GM23338 (cell line): ENCODE measurements around the gene PRM3. TPM values are rescaled to one million over a fixed set of nuclear protein-coding genes. Genes with fewer than 3 reads are reported as not detected.

Experiments
- ATAC-seq: fragments of 200-7000 bp; cut with Tn5 transposase; 3 replicates; pipeline ENCODE4 v1.9.1; 2020
- DNase-seq: peaks from one replicate; pipeline ENCODE4 v3.0.0-alpha.2; 2015; ENCODE audit warnings: low spot score
- H2AFZ ChIP-seq: fragments of 200-600 bp; sonication (generic); 2 replicates; pipeline ENCODE4 v1.8.0; 2016; ENCODE audit warnings: antibody characterized with exemption, mild to moderate bottlenecking, moderate library complexity
- H3F3A ChIP-seq: fragments of 200-600 bp; sonication (generic); replicated peaks from 2 replicates; pipeline ENCODE4 v1.8.0; 2017; ENCODE audit warnings: antibody characterized with exemption, mixed run types, low read depth
- H3K27ac ChIP-seq: fragments of 200-600 bp; sonication (generic); 2 replicates; pipeline ENCODE4 v1.6.1; 2016; ENCODE audit warnings: low read depth
- H3K27me3 ChIP-seq: fragments of 200-600 bp; sonication (generic); 2 replicates; pipeline ENCODE4 v1.8.0; 2016; ENCODE audit warnings: mild to moderate bottlenecking, mixed run types, moderate library complexity; ENCODE audit not compliant: insufficient read depth
- H3K36me3 ChIP-seq: fragments of 200-600 bp; sonication (generic); 2 replicates; pipeline ENCODE4 v1.8.0; 2016; ENCODE audit warnings: mild to moderate bottlenecking; ENCODE audit not compliant: insufficient read depth
- H3K4me1 ChIP-seq: fragments of 200-600 bp; sonication (generic); 2 replicates; pipeline ENCODE4 v1.8.0; 2016; ENCODE audit warnings: mild to moderate bottlenecking, moderate library complexity; ENCODE audit not compliant: insufficient read depth
- H3K4me2 ChIP-seq: fragments of 200-600 bp; sonication (generic); 2 replicates; pipeline ENCODE4 v1.7.1; 2017; ENCODE audit warnings: mixed run types
- H3K4me3 ChIP-seq: fragments of 200-600 bp; sonication (generic); 2 replicates; pipeline ENCODE4 v1.6.1; 2016; ENCODE audit warnings: mixed run types
- H3K79me2 ChIP-seq: fragments of 200-600 bp; sonication (generic); replicated peaks from 2 replicates; pipeline ENCODE4 v1.8.0; 2017; ENCODE audit warnings: mild to moderate bottlenecking; ENCODE audit not compliant: insufficient read depth
- H3K9me2 ChIP-seq: fragments of 200-600 bp; sonication (generic); 2 replicates; pipeline ENCODE4 v1.8.0; 2017; ENCODE audit not compliant: insufficient read depth
- H4K20me1 ChIP-seq: fragments of 200-600 bp; sonication (generic); replicated peaks from 2 replicates; pipeline ENCODE4 v1.8.0; 2017; ENCODE audit warnings: mild to moderate bottlenecking; ENCODE audit not compliant: insufficient read depth
- H3K27ac Mint-ChIP-seq: 2 replicates; pipeline ENCODE4 v1.8.0; 2020; ENCODE audit warnings: inconsistent platforms, mild to moderate bottlenecking, moderate library complexity, mixed read lengths
- H3K27me3 Mint-ChIP-seq: 3 replicates; pipeline ENCODE4 v1.8.0; 2022; ENCODE audit warnings: low read depth, mild to moderate bottlenecking, moderate library complexity, mixed read lengths, inconsistent platforms; ENCODE audit not compliant: insufficient read depth, poor library complexity
- H3K36me3 Mint-ChIP-seq: 3 replicates; pipeline ENCODE4 v1.8.0; 2021; ENCODE audit warnings: low read depth, mild to moderate bottlenecking, inconsistent platforms, moderate library complexity, mixed read lengths
- H3K4me1 Mint-ChIP-seq: 3 replicates; pipeline ENCODE4 v1.8.0; 2020; ENCODE audit warnings: mild to moderate bottlenecking, inconsistent platforms, mixed read lengths
- H3K4me3 Mint-ChIP-seq: 3 replicates; pipeline ENCODE4 v1.8.0; 2021; ENCODE audit warnings: moderate library complexity, mild to moderate bottlenecking, inconsistent platforms, mixed read lengths
- H3K9me3 Mint-ChIP-seq: 3 replicates; pipeline ENCODE4 v1.8.0; 2020; ENCODE audit warnings: moderate library complexity, mild to moderate bottlenecking, inconsistent platforms, mixed read lengths
- CREB1 ChIP-seq: fragments of 250-450 bp; sonication (Bioruptor Pico); IDR thresholded peaks from 2 replicates; pipeline ENCODE4 v1.5.0; 2020; ENCODE audit warnings: low read depth, mild to moderate bottlenecking, moderate library complexity
- EZH2 ChIP-seq: fragments of 200-600 bp; sonication (generic); IDR thresholded peaks from one replicate; pipeline ENCODE4 v1.8.0; 2017; ENCODE audit warnings: antibody characterized with exemption, mild to moderate bottlenecking, low read depth; ENCODE audit not compliant: unreplicated experiment
- JUNB ChIP-seq: IDR thresholded peaks from one replicate; pipeline ENCODE4 v1.6.1; 2016; ENCODE audit warnings: antibody characterized with exemption; ENCODE audit not compliant: unreplicated experiment
- NANOG ChIP-seq: IDR thresholded peaks from 2 replicates; pipeline ENCODE4 v1.6.1; 2016; ENCODE audit warnings: antibody characterized with exemption, borderline replicate concordance
- POLR2AphosphoS5 ChIP-seq: IDR thresholded peaks from 2 replicates; pipeline ENCODE4 v1.6.1; 2016; ENCODE audit warnings: antibody characterized with exemption, low read depth
- STAT1 ChIP-seq: IDR thresholded peaks from one replicate; pipeline ENCODE4 v1.6.1; 2016; ENCODE audit warnings: antibody characterized with exemption; ENCODE audit not compliant: unreplicated experiment
- ZNF114 ChIP-seq: fragments of 250-450 bp; sonication (Bioruptor Pico); IDR thresholded peaks from 2 replicates; pipeline ENCODE4 v1.5.0; 2020; ENCODE audit warnings: mild to moderate bottlenecking, moderate library complexity
- polyA plus RNA-seq: library from polyadenylated mRNA; unstranded; fragments of >200 nt; fragmentation: Nextera tagmentation; extraction: Ambion mirVana; gene quantifications from 2 replicates; pipeline ENCODE4 v1.2.1, GENCODE V29; 2016
- total RNA-seq: library from RNA; depleted of rRNA; stranded (reverse); fragments of >200 nt; shearing (Covaris generic); gene quantifications from 2 replicates; pipeline ENCODE4 v1.2.3, GENCODE V29; 2014
- TF ChIP-seq, protein P1 (sequence below): IDR thresholded peaks from one replicate; pipeline ENCODE4 v1.6.1; 2018; ENCODE audit warnings: antibody characterized with exemption; ENCODE audit not compliant: unreplicated experiment
- TF ChIP-seq, protein P2 (sequence below): fragments of 250-450 bp; sonication (Bioruptor Pico); IDR thresholded peaks from 2 replicates; pipeline ENCODE4 v1.5.0; 2020; ENCODE audit warnings: mild to moderate bottlenecking, moderate library complexity
- TF ChIP-seq, protein P3 (sequence below), 2 experiments: fragments of 200-600 bp in 1 of 2; sonication (generic) in 1 of 2; conservative IDR thresholded peaks; 2 replicates each; pipeline versions ENCODE4 v1.5.1 to v1.6.1; 2016 to 2017; ENCODE audit warnings: antibody characterized with exemption in 2 of 2, low read depth in 2 of 2, mild to moderate bottlenecking in 2 of 2, moderate library complexity in 1 of 2

Gene PRM3
- total and polyA plus RNA-seq, 2 experiments from 2014 or later, result not detected

DNA sequence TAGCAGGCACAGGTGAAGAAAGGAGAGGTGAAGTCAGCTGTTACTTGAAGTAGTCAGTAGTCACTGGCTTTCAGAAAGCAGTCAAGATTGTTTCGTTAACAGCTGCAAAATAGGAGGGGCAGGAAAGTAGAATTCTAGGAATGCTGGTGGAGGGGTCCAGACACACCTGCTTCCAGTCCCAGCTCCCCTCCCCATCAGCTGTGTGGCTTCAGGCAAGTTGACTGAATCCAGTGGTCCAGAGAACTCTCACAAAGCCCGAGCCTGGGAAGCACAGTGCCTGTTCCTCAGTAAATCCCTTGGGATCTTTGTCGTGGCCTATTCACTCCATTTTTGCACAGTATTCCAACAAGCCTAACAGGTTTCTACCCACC, 12.8 kb downstream of the PRM3 start:
- H3K9me3 Mint-ChIP-seq, result no peaks in the 10 kb centered on the region; the same call in 2 of the 3 replicates
- Histone ChIP-seq H3K36me3 (no peaks in the 10 kb centered on the region), H3K27me3 (no peaks in the 10 kb centered on the region), H3F3A (peaks cover 6% of the 10 kb centered on the region), H3K79me2 (peaks cover 3% of the 10 kb centered on the region), H4K20me1 (no peaks in the 10 kb centered on the region), H3K4me3 (no peak overlapping the region), H2AFZ (no peak overlapping the region), H3K27ac (no peak overlapping the region), H3K4me2 (no peak overlapping the region), H3K4me1 (peaks cover 4% of the 10 kb centered on the region; the same call in 1 of the 2 replicates), H3K9me2 (no peaks in the 10 kb centered on the region)
- no peaks in the 10 kb centered on the region for H3K36me3 Mint-ChIP-seq
- ATAC-seq, result no peak
- peaks cover 14% of the 10 kb centered on the region for H3K27me3 Mint-ChIP-seq
- H3K4me1 Mint-ChIP-seq, result peaks cover 12% of the 10 kb centered on the region
- no peak overlapping the region; the same call in 2 of the 3 replicates for H3K4me3 Mint-ChIP-seq
- no peak for TF ChIP-seq EZH2
- TF ChIP-seq POLR2AphosphoS5, result no peak
- TF ChIP-seq JUNB, result no peak
- no peak for TF ChIP-seq CREB1 (CRISPR knock-in tag)
- TF ChIP-seq, protein P1, sequence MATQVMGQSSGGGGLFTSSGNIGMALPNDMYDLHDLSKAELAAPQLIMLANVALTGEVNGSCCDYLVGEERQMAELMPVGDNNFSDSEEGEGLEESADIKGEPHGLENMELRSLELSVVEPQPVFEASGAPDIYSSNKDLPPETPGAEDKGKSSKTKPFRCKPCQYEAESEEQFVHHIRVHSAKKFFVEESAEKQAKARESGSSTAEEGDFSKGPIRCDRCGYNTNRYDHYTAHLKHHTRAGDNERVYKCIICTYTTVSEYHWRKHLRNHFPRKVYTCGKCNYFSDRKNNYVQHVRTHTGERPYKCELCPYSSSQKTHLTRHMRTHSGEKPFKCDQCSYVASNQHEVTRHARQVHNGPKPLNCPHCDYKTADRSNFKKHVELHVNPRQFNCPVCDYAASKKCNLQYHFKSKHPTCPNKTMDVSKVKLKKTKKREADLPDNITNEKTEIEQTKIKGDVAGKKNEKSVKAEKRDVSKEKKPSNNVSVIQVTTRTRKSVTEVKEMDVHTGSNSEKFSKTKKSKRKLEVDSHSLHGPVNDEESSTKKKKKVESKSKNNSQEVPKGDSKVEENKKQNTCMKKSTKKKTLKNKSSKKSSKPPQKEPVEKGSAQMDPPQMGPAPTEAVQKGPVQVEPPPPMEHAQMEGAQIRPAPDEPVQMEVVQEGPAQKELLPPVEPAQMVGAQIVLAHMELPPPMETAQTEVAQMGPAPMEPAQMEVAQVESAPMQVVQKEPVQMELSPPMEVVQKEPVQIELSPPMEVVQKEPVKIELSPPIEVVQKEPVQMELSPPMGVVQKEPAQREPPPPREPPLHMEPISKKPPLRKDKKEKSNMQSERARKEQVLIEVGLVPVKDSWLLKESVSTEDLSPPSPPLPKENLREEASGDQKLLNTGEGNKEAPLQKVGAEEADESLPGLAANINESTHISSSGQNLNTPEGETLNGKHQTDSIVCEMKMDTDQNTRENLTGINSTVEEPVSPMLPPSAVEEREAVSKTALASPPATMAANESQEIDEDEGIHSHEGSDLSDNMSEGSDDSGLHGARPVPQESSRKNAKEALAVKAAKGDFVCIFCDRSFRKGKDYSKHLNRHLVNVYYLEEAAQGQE, result no peak
- no peak for TF ChIP-seq STAT1
- TF ChIP-seq, protein P2, sequence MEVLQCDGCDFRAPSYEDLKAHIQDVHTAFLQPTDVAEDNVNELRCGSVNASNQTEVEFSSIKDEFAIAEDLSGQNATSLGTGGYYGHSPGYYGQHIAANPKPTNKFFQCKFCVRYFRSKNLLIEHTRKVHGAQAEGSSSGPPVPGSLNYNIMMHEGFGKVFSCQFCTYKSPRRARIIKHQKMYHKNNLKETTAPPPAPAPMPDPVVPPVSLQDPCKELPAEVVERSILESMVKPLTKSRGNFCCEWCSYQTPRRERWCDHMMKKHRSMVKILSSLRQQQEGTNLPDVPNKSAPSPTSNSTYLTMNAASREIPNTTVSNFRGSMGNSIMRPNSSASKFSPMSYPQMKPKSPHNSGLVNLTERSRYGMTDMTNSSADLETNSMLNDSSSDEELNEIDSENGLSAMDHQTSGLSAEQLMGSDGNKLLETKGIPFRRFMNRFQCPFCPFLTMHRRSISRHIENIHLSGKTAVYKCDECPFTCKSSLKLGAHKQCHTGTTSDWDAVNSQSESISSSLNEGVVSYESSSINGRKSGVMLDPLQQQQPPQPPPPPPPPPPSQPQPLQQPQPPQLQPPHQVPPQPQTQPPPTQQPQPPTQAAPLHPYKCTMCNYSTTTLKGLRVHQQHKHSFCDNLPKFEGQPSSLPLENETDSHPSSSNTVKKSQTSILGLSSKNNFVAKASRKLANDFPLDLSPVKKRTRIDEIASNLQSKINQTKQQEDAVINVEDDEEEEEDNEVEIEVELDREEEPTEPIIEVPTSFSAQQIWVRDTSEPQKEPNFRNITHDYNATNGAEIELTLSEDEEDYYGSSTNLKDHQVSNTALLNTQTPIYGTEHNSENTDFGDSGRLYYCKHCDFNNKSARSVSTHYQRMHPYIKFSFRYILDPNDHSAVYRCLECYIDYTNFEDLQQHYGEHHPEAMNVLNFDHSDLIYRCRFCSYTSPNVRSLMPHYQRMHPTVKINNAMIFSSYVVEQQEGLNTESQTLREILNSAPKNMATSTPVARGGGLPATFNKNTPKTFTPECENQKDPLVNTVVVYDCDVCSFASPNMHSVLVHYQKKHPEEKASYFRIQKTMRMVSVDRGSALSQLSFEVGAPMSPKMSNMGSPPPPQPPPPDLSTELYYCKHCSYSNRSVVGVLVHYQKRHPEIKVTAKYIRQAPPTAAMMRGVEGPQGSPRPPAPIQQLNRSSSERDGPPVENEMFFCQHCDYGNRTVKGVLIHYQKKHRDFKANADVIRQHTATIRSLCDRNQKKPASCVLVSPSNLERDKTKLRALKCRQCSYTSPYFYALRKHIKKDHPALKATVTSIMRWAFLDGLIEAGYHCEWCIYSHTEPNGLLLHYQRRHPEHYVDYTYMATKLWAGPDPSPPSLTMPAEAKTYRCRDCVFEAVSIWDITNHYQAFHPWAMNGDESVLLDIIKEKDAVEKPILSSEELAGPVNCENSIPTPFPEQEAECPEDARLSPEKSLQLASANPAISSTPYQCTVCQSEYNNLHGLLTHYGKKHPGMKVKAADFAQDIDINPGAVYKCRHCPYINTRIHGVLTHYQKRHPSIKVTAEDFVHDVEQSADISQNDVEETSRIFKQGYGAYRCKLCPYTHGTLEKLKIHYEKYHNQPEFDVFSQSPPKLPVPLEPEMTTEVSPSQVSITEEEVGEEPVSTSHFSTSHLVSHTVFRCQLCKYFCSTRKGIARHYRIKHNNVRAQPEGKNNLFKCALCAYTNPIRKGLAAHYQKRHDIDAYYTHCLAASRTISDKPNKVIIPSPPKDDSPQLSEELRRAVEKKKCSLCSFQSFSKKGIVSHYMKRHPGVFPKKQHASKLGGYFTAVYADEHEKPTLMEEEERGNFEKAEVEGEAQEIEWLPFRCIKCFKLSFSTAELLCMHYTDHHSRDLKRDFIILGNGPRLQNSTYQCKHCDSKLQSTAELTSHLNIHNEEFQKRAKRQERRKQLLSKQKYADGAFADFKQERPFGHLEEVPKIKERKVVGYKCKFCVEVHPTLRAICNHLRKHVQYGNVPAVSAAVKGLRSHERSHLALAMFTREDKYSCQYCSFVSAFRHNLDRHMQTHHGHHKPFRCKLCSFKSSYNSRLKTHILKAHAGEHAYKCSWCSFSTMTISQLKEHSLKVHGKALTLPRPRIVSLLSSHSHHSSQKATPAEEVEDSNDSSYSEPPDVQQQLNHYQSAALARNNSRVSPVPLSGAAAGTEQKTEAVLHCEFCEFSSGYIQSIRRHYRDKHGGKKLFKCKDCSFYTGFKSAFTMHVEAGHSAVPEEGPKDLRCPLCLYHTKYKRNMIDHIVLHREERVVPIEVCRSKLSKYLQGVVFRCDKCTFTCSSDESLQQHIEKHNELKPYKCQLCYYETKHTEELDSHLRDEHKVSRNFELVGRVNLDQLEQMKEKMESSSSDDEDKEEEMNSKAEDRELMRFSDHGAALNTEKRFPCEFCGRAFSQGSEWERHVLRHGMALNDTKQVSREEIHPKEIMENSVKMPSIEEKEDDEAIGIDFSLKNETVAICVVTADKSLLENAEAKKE (CRISPR knock-in tag), result no peak
- no peak for TF ChIP-seq ZNF114
- TF ChIP-seq, protein P3, sequence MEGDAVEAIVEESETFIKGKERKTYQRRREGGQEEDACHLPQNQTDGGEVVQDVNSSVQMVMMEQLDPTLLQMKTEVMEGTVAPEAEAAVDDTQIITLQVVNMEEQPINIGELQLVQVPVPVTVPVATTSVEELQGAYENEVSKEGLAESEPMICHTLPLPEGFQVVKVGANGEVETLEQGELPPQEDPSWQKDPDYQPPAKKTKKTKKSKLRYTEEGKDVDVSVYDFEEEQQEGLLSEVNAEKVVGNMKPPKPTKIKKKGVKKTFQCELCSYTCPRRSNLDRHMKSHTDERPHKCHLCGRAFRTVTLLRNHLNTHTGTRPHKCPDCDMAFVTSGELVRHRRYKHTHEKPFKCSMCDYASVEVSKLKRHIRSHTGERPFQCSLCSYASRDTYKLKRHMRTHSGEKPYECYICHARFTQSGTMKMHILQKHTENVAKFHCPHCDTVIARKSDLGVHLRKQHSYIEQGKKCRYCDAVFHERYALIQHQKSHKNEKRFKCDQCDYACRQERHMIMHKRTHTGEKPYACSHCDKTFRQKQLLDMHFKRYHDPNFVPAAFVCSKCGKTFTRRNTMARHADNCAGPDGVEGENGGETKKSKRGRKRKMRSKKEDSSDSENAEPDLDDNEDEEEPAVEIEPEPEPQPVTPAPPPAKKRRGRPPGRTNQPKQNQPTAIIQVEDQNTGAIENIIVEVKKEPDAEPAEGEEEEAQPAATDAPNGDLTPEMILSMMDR (conservative IDR thresholded peaks at IDR 0.05; ENCODE audit: low read depth in 2 of 2), result no peak
- no peak for TF ChIP-seq NANOG
- peak; percentile 65 for DNase-seq
- no peak overlapping the region for H3K27ac Mint-ChIP-seq
